SKM-1 treated with dmso at 0.1 percent for 144 hours (cell line): ENCODE data around the gene CCNT2.
"Not testable (repeated sequence)": the region's sequence is repeated elsewhere in the genome, so short reads cannot be mapped to it uniquely, and the experiment has no call there.

ENCODE experiments used
- DNase-seq: peaks from one replicate; lab custom pipeline; 2025; ENCODE audit not compliant: unreplicated experiment; lab: John Stamatoyannopoulos, UW

The CCNT2 gene

DNA sequence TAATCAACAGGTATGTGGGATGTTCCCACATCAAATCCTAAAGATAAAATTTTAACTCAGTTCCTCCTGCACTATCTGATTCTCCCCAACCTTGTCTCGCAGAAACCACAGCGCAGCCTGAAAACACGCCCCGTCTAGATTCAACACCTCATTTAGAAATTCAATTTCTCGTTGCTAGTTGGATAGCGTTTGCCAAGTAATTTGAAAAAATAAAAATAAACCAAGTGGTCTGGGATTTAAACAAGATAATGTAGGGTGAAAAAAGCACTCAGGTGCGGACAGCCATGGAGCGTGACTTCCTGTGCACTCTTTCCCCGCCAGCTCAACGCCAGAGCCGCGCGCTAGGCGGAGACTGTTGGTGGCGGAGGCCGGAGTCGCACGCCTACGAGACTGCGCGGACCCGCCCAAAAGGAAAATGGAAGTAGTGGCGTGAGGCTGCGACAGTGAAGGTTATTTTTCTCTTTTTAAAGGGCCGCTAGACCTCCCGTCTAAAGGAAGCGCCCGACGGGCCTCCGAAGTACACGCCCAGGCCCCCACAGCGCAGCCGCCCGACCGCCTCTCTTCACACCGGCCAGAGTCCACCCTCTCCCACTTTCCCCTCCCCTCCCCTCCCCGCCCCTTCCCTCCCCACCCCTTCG is 615 bp upstream of the CCNT2 start:
- peak; percentile 99 for DNase-seq

DNA sequence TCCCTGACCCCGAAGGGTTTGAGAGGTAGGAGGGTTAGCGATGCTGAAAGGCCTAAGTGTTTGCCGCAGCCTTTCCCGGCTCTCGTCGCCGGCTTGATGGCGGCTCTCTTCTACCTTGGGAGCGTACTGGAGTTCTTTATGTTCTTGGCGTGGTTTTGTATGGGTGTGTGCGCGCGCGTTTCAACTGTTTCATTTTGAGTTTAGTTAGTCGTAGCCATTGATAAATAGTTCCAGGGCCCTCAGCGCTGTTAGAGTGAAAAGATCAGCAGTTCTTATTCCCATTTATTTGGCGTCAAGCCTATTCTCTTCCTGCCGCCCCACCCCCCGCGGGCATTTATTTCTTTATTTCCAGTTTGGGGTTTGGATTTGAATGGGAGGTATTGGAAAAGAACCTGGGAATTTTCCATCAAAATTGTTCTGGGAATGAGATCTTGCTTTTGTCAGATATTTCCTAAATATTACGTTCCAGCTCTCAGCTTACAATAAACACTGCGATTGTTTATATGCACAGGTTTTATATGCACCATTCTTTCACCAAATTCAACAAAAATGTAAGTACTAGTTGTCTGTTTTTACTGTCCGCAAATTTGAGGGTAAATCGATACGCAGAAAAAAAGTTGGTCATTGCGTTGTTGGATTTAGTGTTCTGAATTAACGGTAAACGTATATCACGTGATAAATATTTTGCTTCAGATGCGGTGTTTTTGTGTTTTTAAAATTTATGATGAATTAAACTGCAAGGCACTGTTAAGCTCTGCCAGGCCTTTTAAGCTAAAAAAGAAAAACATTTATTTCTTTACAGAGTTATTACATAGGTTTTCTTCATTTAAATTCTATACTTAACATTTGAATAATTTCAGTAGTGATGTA is 954 bp downstream of the CCNT2 start:
- no peak for DNase-seq

DNA sequence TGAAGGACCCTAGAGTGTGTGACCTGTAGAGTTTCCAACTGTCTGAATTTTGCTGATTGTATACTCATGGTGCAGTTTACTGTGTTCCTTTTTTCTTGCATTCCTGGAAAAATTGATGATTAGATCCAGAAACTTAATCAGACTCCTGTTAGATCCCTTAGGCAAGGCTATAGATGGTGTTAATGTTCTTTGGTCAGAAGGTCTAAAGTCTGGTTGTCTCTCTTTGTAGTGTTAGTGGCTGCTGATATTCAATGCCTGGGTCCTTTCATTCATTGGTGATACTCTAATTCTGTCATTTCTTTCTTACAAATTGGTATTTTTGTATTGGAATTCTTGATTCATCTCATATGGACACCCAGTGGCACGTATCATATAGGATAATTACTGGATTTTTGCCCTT is 6.3 kb downstream of the CCNT2 start:
- DNase-seq: no peak

DNA sequence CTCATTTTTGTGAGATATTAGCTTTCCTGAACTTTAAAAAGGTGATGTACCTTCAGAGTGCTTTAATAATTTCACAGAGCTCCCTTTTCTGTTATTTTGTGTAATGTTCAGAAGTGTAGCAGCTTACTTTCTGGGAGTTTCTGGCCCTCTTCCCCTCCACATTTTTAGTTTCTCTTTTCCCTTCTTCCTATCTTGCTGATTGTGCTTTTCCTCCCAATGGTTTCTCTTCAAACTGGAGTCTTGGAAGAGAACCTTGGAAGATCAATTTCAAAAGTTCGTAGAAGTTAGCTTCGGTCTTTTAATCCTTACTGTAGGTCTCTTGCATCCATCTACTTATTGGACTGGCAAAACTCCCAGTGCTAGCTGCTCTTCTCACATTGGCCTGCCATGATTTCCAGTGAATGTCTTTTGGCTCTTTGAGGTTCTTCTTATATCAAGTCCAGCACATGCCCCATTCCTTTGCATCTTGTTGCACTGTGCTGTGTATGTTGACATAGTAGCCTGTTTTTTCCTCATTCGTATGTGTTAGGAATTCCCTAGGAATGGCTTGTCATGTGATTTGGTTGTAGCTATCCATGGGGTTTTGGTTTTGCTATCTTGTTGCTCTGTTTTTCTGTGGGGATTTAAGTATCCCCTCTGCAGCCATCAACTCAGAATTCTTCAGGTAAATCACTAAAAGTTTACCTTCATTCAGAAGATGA is 7.8 kb downstream of the CCNT2 start:
- no peak for DNase-seq

DNA sequence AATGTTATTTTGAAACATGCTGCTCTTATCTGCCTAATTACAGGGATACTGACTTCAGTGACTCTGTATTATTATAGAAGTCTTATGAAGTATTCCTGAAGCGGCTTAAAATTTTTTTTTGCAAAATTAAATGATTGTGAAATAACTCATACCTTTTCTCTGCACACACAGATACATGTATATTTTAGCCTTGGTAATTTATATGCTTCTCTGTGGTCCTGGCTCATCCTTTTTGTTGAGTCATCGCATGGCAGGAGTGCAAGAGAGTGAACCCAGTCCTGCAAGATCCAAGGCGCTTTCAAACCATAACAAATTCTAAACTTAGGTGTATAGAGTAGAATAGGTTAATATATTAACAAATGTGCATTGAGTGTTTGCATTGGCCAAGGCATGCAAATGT is 8.6 kb downstream of the CCNT2 start:
- DNase-seq: no peak

DNA sequence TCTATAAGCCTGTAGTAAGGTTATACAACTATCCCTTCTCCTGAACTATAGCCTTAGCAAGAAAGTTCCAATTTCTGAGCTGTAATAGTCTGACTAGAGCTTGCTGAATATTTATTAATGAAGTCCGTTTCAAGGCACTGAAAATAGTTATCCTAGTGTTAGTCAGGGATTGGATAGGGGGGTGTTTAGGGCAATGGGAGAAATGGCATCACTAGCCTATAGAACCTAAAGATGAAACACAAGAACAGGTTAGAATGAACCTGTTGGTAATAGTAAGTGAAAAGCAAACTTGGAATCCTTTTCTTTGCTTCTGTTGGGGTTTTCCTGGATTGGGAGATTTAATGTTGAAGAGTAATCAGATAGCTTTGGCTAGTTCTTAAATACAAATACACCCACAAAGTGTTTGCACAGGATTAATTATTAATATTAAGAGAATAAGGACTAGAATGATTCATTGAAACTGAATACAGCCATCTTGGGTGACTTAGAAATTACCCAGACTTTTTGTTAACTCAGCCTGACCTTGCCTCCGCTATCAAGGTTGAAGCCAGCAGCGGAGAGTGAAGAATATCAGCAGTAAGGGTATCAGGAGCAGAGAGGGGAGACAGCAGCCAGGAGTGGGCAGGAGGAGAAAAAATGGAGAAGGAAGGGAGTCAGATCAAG is 14.4 kb downstream of the CCNT2 start:
- no peak for DNase-seq

DNA sequence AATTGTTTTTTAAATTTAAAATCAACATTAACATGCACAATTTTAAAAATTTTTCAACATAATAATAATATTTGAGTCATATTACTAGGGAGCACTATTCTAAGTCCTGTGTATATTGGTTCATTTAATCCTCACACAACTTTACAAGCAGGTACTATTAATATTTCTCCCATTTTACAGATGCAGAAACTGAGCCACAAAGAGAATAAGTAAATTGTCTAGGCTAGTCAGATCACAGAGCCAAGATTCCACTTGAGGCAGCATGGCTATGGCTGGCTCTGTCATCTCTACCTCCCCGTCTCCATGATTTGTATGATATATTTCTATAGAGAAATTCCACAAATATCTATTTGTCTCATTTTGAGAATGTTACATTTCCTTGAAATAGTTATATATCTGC is 15.1 kb downstream of the CCNT2 start:
- no peak for DNase-seq

DNA sequence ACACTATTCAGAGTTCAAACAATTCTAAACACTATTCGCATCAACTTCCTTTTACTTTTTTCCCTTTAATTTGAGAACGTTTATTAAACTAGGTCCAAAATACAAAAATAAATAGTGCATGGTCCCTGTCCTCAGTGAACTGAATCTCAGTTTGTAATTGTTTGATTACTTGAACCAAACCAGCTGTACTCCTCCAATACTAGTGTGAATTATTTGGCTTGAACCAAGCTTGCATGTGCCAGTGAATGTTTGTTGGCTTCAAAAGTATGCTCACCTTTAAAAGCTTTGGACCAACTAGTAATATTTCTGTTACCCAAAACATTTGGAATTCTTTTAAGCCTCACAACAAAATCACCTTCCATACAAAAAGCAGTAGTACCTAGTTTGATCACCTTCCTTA is 15.5 kb downstream of the CCNT2 start:
- no peak for DNase-seq

DNA sequence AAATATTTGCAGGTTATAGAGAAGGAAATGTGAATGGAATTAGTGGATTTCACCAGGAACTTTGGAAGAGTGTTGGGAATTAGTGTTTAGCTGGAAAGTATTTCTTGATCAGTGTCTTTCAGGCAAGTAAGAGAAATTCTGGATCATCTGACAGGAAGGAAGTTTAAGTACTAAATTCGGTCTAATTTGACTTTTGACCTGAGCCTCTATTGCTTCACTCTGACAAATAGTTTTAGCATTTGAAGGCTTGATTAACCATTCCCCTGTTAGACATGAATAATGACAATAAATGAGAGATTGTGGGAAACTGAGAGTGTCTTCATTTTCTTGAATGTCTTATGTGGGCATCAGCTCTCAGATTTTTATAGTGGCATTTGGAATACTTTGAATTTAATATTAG is 16.0 kb downstream of the CCNT2 start:
- DNase-seq: no peak

DNA sequence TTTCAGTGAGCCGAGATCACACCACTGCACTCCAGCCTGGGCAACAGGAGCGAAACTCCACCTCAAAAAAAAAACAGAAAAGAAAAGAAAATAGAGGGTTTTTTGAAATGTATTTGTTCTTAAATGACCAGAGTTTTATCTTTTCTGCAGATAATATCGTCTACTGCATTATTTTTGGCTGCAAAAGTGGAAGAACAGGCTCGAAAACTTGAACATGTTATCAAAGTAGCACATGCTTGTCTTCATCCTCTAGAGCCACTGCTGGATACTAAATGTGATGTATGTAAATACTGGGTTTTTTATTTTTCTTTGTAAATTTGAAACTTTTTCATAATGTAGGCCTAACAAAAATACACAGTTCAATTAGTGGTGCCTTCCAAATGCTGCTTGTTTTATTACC is 18.1 kb downstream of the CCNT2 start:
- no peak for DNase-seq

DNA sequence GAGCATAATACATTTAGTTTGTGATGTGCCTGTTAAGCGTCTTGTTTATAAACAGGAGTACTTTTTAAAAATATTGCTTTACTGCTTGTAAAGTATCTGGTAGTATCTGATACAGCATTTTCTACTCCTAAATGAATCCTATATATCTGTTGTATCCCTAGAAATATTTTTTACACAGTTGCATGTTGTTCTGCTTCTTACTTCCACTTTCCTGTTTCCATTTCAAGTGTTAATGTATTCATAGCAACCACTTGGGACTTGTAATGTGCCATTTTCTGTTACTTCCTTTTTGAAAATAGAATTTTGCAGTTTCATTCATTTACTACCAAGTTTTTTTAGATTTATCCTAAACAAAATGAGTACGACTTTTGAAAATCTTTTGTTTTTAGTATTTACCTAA is 24.9 kb downstream of the CCNT2 start:
- DNase-seq: peak; percentile 63

DNA sequence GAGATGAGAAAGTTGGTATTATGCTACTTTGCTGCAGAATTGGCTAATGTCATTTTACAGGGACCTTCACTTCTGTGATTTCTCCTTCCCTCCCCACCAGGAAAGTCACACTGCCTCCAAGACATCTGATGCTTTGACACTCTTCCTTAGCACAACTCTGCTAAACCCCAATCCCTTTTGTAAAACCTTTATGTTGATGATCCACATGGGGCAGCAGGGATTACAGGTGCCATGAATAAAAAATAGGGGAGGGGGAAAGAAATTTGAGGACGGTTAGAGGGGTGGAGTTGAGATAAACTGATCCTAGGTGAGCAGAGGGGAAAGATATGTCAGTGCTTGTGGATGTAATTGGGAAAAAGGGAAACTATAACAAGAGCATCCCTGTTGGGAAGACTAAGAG is 26.4 kb downstream of the CCNT2 start:
- no peak for DNase-seq

DNA sequence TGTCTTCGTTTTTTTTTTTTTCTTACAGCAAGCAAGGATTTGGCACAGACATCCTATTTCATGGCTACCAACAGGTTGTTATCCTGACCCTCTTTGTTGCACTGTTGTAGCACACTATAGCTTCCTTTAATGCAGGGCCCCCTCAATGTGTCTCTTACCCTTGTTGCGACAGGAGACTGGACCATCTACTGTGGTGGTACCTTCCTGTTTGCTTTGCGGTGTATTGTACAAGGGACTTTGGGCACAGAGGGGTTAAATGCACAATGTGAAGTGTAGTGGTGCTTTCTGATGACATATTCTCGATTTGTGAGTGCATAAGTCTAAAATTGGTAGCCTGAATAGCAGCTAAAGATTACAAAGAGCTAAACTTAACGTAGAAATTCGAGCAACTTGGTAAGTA is 27.5 kb downstream of the CCNT2 start:
- DNase-seq: no peak

DNA sequence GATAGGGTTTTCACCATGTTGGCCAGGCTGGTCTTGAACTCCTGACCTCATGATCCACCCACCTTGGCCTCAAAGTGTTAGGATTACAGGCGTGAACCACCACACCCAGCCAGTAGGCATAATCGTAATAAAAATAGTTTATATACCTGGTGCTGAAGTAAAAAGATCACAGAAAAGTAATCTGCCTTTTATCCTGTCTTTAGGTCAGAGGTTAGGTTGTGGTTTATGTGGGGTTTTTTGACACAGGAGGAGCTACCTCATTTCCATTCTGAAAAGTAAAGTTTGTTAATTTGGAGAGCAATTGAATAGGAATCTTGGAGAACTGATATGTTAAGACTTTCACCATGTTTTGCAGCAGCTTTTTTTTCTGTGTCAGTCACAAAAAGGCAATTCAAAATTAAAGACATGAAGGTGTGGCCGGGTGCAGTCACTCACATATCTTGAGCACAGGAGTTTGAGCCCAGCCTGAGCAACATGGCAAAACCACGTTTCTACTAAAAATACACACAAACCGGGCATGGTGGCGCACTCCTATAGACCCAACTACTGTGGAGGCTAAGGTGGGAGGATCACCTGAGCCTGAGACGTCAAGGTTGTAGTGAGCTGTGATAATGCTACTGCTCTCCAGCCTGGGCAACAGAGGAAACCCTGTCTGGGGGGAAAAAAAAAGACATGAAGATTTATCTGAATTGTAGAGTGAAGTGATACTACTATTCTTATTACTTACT is 31.5 kb downstream of the CCNT2 start:
- DNase-seq: no peak

DNA sequence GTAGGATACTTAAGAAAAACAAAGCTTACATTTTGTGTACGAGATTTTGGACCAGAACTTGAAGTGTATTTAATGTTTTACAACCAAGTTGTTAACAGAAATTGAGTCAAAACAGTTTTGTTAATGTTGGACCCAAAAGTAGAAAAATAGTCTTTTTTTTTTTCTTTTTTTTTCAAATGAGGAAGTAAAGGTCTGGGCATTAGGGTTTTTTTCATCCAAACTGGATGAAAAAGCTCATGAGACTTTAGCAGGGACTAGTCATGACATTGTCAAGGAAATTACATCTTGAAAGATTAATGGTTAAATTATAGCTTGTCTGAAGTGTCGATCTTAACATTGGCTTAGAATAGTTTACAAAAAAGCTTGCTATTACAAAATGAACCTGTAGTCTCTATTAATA is 32.3 kb downstream of the CCNT2 start:
- DNase-seq: no peak

DNA sequence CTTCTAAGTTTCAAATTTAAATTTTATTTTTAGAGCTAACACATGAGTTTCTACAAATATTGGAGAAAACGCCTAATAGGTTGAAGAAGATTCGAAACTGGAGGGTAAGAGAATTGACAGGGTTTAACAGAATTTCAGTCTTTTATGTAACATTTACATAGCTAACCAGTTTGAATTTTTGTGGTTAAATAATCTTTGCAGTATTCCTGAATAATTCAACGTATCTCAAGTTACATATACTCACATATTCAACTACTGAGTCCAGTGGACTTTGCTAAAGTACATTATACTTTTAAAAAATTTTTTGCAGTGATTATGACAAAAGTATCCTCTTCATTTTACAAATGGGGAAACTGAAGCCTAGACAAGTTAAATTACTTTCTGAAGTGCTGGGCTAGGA is 34.0 kb downstream of the CCNT2 start:
- no peak for DNase-seq

DNA sequence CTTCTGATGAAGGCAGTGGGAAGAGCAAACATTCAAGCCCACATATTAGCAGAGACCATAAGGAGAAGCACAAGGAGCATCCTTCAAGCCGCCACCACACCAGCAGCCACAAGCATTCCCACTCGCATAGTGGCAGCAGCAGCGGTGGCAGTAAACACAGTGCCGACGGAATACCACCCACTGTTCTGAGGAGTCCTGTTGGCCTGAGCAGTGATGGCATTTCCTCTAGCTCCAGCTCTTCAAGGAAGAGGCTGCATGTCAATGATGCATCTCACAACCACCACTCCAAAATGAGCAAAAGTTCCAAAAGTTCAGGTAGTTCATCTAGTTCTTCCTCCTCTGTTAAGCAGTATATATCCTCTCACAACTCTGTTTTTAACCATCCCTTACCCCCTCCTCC is 35.4 kb downstream of the CCNT2 start:
- DNase-seq: no peak

DNA sequence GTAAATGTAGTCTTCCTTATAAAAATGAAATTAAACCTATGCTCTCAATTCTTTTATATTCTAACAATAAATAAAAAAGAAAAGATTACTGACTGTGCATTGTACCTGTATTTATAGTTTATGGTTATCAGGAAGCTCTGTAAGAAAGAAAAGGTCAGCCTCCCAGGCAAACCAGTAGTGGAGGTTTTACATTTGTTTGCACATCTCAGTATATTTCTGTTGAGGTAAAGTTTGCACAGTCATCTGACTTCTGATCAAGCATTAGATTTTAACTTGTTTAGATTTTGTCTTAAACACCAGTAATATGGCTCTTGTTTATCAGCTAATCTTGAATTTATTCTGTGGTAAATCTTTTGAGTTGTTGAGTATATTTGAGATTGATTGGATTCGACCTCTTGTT is 37.1 kb downstream of the CCNT2 start:
- no peak for DNase-seq

DNA sequence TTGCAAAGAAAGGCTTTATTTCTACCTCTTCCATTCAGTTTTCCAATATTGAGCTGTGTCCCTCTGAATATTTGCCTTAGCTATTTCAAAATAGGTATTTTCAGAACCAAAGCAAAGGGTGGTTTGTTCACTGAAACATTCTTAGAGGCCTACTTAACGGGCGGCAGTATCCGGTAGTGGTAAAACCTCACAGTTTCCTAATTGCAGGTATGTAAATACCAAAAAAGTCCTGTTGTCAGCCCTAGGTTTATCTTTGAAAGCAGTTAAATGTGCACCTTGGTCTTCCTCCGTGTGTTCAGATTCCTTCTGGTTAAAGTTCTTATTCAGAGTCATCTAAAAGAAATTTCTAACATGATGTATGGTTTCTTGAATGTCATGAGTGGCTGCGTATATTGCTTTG is 38.9 kb downstream of the CCNT2 start:
- no peak for DNase-seq

DNA sequence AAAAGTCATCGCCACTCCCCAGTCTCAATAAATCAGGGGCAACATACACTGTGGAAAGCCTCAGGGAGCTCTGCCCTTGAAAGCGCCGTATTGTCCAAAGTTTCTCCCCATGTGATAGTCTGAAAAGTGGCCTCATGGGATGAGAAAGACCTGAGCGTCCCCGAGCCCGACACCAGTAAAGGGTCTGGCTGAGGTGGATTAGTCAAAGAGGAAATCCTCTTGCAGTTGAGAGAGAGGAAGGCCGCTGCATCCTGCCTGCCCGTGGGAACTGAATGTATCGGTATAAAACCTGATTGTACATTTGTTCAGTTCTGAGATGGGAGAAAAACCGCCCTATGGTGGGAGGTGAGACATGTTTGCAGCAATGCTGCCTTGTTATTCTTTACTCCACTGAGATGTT is 48.5 kb downstream of the CCNT2 start:
- DNase-seq: not testable (repeated sequence)
